GM19099 (cell line): Measurements from ENCODE around the gene ZNF462.

Source experiments
- POLR2A ChIP-seq: IDR thresholded peaks from 3 replicates; pipeline ENCODE4 v1.6.1; 2011; ENCODE audit warnings: low read depth; ENCODE audit not compliant: insufficient read length; ENCODE audit errors: extremely low read depth

ZNF462 gene, protein sequence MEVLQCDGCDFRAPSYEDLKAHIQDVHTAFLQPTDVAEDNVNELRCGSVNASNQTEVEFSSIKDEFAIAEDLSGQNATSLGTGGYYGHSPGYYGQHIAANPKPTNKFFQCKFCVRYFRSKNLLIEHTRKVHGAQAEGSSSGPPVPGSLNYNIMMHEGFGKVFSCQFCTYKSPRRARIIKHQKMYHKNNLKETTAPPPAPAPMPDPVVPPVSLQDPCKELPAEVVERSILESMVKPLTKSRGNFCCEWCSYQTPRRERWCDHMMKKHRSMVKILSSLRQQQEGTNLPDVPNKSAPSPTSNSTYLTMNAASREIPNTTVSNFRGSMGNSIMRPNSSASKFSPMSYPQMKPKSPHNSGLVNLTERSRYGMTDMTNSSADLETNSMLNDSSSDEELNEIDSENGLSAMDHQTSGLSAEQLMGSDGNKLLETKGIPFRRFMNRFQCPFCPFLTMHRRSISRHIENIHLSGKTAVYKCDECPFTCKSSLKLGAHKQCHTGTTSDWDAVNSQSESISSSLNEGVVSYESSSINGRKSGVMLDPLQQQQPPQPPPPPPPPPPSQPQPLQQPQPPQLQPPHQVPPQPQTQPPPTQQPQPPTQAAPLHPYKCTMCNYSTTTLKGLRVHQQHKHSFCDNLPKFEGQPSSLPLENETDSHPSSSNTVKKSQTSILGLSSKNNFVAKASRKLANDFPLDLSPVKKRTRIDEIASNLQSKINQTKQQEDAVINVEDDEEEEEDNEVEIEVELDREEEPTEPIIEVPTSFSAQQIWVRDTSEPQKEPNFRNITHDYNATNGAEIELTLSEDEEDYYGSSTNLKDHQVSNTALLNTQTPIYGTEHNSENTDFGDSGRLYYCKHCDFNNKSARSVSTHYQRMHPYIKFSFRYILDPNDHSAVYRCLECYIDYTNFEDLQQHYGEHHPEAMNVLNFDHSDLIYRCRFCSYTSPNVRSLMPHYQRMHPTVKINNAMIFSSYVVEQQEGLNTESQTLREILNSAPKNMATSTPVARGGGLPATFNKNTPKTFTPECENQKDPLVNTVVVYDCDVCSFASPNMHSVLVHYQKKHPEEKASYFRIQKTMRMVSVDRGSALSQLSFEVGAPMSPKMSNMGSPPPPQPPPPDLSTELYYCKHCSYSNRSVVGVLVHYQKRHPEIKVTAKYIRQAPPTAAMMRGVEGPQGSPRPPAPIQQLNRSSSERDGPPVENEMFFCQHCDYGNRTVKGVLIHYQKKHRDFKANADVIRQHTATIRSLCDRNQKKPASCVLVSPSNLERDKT (N-terminal part only)

DNA sequence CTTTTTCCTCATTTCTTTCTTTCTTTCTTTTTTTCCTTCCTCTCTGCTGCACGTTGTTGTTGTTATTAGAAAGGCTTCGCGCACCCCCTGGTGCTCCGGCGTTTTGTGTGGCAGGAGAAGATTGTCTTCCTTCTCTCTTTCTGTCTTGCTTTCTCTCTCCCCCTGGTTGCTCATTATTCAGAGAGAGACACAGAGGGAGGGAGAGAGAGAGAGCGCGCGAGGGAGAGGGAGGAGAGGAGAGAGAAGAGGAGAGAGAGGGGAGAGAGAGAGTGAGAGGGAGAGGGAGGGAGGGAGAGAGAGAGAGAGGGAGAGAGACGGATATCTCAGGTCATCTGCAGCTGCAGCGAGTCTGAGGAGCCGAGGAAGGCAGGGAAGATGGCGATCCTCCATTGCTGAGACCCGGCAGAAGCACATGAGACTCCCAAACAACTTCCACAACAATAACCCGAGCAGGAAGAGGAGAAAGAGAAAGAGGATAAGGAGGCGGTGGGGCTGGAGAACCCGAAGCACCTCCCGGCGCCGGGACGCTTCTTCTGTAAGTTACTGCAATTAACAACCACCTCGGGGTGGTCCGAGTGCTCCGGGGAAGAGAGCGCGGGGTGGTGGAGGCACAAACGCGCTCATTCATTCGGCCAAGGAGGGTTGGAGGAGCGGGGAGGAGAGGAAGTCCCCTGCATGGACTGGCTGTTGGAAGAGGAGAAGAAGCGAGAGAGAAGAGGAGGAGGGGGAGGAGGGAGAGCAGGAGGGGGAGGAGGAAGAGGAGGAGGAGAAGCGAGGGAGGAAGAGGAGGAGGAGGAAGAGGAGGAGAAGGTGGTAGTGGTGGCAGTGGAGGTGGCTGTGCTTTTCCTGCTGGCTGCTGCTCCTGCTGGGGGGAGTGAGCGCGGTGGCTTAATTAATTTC lies at the start of gene ZNF462:
Gene ZNF462 (plus strand): TSS at position 346 of the 900 bp plus-strand sequence. CDS start 60,218 bp downstream, outside the sequence.
- TF ChIP-seq POLR2A = no peak

DNA sequence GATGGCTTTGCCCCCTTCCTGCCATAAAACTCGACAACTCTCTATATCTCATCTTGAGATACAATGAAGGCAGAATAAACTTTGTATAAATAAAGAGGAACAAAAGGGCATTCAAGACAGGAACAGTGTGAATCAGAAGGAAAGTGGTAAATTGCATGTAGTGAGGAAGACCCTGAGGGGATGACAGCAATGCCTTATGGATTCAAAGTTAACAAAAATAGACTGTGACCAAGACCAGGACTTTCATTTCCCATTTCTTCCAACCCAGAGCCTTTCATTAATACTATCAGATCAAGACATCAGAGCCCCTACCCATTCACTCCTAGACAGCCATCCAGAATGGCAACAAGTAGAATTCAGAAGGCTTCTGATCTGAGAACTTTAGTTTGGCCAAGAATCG lies 46.4 kb upstream of the ZNF462 start:
- TF ChIP-seq POLR2A = no peak

DNA sequence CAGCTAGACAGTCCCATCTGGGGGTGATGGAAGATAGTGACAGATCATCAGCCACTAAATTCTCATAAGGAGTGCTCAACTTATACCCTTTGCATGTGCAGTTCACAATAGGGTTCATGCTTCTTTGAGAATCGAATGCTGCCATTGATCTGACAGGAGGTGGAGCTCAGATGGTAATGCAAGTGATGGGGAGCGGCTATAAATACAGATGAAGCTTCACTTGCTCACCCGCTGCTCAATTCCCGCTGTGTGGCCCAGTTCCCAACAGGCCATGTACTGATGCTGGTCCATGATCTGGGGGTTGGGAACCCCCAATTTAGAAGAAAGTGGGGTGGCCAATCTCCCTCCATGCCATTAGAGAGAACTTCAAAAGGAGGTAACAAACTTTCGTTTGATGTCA lies 44.9 kb upstream of the ZNF462 start:
- TF ChIP-seq POLR2A = no peak

DNA sequence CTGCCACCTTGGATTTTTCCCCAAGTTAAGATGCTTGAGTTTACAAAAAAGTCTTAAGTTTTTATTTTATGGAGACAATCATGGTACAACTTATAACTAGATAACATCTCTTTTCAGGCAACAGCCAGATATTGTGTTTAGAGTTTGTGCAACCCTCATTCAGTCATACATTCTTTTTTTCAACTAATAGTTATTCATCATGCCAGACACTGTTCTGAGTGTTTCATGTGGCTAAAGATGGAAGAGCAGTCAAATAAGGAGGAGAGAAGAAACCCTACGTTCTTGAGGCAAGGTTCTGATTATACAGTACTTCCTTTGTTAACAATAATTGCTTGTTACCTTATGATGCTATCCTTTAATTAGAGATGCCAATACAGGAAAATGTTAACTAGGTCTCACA lies 42.1 kb upstream of the ZNF462 start:
- no peak for TF ChIP-seq POLR2A

DNA sequence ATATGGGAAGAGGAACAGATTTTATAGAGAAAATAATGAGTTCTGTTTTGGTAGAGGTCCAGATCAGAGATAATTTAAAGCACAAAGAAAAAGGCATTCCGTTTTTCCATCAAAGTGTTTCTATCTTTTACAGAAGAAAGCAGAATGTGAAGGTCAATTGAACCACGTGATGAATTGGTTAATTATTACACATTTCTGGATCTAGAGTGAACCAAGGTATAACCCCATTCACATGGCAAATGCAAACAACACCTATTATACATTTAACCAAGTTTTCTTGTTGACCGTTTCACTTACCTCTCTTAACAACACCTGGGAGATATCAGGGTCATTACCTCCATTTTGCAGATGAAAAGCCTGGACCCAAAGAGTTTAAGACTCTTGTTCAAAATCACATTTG lies 34.9 kb upstream of the ZNF462 start:
- TF ChIP-seq POLR2A = no peak

DNA sequence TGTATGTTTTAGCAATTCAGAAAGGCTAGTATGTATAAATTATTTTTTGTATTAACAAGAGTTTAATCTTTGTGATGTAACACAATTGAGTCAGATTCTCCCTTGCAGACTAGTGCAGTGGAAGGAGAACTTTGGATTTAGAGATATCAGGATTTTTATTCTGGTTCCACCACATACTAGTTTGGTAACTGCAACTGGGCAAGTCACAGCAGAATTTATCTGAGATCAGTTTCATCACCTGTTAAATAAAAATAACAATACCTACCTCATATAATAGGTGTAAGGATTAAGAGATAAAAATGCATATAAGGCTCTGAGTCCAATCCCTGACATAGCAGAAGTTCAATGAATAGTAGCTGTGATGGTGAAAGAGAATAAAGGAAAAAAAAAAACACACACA lies 34.0 kb upstream of the ZNF462 start:
- TF ChIP-seq POLR2A = no peak

DNA sequence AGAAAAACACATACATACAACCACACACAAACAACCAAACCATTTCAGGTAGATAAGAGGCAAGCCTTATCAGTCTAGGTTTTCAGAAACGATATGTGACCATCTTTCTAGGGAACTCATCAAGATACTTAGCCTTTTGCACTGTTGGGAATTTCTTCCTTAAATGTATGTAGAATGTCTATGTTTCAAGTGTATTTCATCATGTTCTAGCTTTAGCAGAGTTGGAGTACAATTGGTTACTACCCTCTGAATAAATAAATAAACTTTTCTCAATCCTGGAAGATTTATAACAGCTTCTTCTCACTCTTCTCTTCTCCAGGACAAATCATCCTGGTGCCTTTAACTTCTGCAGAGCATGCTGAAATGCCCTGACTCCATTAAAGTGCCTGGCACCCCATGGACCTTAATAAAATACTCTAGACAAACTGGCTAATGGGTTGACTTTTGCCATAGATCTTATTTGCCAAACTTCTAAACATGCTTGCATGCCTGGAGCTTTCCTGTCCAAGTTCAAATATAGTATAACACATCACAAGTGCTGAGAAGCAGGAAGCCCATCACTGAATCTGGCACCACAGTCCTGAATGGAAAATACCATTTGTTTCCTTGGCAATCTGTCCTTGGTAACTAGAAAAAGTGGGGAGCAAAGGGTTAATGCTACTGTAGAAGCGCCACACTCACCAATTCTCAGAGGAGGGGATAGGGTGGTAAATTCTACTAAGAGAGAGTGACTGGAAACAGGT lies 33.1 kb upstream of the ZNF462 start:
- no peak for TF ChIP-seq POLR2A

DNA sequence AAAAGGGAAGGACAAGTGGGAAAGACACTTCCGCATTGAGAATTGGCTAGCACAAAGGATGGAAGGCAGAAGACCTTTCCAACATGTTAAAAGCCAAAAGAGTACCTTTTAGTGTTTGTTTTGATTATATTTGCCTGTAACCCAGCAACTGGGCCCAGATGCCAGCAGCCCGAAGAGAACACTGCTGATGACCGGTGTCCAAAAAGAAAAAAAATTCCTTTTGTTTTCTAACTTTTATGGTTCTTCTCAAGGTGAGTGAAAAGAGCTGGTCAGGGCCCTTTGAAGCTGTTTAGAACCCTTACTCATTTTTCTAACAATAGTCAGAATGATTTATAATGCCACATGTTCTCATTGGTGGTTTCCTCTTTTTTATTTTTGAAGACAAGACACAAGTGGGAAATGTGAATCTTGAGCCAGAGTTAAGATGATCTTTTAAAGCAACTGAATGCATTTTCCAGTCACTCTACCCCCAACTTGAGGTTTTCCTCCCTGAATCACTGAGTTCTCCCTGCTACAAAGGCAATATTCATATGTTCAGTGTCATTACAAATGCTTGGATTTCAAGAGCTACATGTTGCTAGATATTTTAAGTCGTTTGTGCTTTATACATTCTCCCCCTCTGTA lies 32.3 kb upstream of the ZNF462 start:
- TF ChIP-seq POLR2A = no peak

DNA sequence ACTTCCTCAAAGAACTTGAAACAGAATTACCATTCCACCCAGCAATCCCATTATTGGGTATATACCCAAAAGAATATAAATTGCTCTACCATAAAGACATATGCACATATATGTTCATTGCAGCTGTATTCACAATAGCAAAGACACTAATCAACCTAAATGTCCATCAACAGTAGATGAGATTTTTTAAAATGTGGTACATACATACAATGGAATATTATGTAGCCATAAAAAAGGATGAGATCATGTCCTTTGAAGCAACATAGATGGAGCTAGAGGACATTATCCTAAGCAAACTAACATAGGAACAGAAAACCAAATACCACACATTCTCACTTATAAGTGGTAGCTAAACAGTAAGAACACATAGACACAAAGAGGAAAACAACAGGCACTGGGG lies 28.1 kb upstream of the ZNF462 start:
- no peak for TF ChIP-seq POLR2A

DNA sequence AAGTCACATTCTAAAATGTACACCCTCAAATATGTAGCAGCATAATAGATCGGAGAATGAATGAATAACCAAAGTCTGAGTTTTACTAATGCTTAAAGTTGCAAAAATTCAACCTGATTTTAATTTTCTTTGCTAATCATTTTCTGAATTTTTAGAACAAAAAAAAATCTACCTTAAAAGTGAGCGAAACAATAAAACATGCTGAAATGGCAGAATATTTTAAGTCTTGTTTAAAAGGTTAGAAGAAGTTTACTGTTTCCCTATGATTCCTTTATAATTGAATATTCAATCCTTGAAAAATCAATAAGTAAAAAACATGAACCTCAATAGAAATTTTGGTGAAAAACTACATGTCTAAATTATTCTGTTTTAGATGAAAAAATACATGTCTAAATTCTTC lies 27.1 kb upstream of the ZNF462 start:
- no peak for TF ChIP-seq POLR2A

DNA sequence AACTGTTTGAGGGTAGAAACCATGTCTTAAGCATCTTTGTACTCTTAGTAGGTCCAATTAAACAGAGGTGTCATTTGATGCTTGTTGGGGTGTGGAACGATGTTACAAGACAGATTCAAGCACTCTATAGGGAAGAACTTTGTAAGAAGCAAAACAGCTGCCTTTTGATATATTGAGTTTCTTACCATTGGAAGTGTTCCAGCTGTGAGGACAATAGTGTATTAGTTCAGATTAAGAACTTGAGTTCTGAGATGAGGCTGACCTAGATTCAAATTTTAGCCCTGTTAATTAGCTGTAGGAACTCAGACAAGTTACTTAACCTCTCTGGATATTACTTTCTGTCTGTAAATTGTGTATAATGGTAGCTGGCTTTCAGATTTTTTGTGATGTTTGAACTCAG lies 19.6 kb upstream of the ZNF462 start:
- no peak for TF ChIP-seq POLR2A

DNA sequence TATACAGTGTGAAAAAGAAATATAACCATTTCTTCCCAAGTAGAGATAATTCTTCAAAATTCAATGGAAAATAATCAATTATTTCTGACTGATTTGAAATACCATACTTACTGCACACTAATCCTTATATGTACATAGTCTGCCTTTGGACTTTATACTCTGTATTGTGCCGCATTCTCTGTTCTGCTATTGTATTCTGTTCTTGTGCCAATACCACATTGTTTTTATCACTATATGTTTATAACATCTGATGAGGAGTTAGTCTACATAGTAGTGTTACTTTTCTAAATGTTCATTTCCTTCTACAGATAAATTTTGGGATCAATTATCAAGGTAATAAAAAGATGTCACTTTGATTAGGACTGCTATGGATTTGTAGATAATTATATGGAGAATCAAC lies 16.7 kb upstream of the ZNF462 start:
- no peak for TF ChIP-seq POLR2A

DNA sequence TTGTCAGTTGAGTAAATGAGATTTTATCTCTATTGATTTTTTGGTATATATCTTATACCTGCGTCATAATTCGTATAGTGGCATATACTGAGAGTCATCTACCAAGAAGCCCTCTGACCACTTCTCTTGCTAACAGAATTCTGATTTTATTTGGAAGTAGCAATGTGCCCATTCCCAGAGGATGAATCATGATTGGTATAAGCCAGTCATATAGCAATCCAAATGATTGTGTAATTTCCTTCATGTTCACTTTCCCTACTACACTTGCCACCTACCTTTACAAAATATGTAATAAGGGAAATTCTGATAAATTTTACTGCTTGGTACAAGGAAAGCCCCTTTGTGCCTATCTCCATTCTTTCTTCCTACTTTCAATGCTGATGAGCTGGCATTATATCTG lies 16.1 kb upstream of the ZNF462 start:
- no peak for TF ChIP-seq POLR2A
